Neural progenitor cell (in vitro differentiated cells): ENCODE results near the gene TMEM40. TPM values are rescaled to one million over a fixed set of nuclear protein-coding genes. Genes with fewer than 3 reads are reported as not detected.
A peak's percentile ranks its signal among the peaks of the same experiment; 100 is the strongest.

Experiments
- DNase-seq: peaks from one replicate; pipeline ENCODE4 v3.0.0-alpha.2; 2016; ENCODE audit warnings: low spot score
- H2AFZ ChIP-seq: fragments of 200-600 bp; sonication (generic); replicated peaks from 2 replicates; pipeline ENCODE4 v1.6.1; 2016; ENCODE audit warnings: antibody characterized with exemption
- H3F3A ChIP-seq: fragments of 200-600 bp; sonication (generic); 2 replicates; pipeline ENCODE4 v1.6.1; 2016; ENCODE audit warnings: antibody characterized with exemption, low read depth
- H3K27ac ChIP-seq: fragments of 200-600 bp; sonication (generic); 2 replicates; pipeline ENCODE4 v1.5.1; 2016; ENCODE audit warnings: mild to moderate bottlenecking
- H3K27me3 ChIP-seq: fragments of 200-600 bp; sonication (generic); 2 replicates; pipeline ENCODE4 v1.6.1; 2016; ENCODE audit warnings: mild to moderate bottlenecking, moderate library complexity
- H3K36me3 ChIP-seq: fragments of 200-600 bp; sonication (generic); 2 replicates; pipeline ENCODE4 v1.5.1; 2016
- H3K4me1 ChIP-seq: fragments of 200-600 bp; sonication (generic); 2 replicates; pipeline ENCODE4 v1.6.1; 2016; ENCODE audit warnings: mixed run types
- H3K4me2 ChIP-seq: fragments of 200-600 bp; sonication (generic); 2 replicates; pipeline ENCODE4 v1.6.1; 2016
- H3K4me3 ChIP-seq: fragments of 200-600 bp; sonication (generic); 2 replicates; pipeline ENCODE4 v1.5.1; 2016
- H3K79me2 ChIP-seq: fragments of 200-600 bp; sonication (generic); 2 replicates; pipeline ENCODE4 v1.6.1; 2016; ENCODE audit warnings: low read depth
- H3K9ac ChIP-seq: fragments of 200-600 bp; sonication (generic); 2 replicates; pipeline ENCODE4 v1.6.1; 2016
- H3K9me3 ChIP-seq: fragments of 200-600 bp; sonication (generic); 2 replicates; pipeline ENCODE4 v1.5.1; 2016; ENCODE audit warnings: low read depth
- H4K20me1 ChIP-seq: fragments of 200-600 bp; sonication (generic); 2 replicates; pipeline ENCODE4 v1.6.1; 2016; ENCODE audit warnings: low read depth
- H3K27ac Mint-ChIP-seq: 3 replicates; pipeline ENCODE4 v1.8.0; 2021; ENCODE audit warnings: mixed read lengths
- H3K27me3 Mint-ChIP-seq: 2 replicates; pipeline ENCODE4 v1.8.0; 2022; ENCODE audit warnings: low read depth, mild to moderate bottlenecking, inconsistent platforms, moderate library complexity, mixed read lengths; ENCODE audit not compliant: insufficient read depth
- H3K36me3 Mint-ChIP-seq: 3 replicates; pipeline ENCODE4 v1.8.0; 2021; ENCODE audit warnings: mixed read lengths
- H3K4me1 Mint-ChIP-seq: 3 replicates; pipeline ENCODE4 v1.8.0; 2021; ENCODE audit warnings: mixed read lengths
- H3K4me3 Mint-ChIP-seq: 3 replicates; pipeline ENCODE4 v1.8.0; 2021; ENCODE audit warnings: mild to moderate bottlenecking, moderate library complexity, mixed read lengths
- H3K9me3 Mint-ChIP-seq: 3 replicates; pipeline ENCODE4 v1.8.0; 2020; ENCODE audit warnings: mixed read lengths
- CTCF ChIP-seq: fragments of 200-600 bp; sonication (generic); IDR thresholded peaks from 2 replicates; pipeline ENCODE4 v1.5.1; 2017; ENCODE audit warnings: antibody characterized with exemption, mild to moderate bottlenecking
- EZH2 ChIP-seq: fragments of 200-600 bp; sonication (generic); IDR thresholded peaks from 2 replicates; pipeline ENCODE4 v1.6.1; 2017; ENCODE audit warnings: antibody characterized with exemption, mild to moderate bottlenecking, moderate library complexity
- EZH2phosphoT487 ChIP-seq: fragments of 200-600 bp; sonication (generic); IDR thresholded peaks from 2 replicates; pipeline ENCODE4 v1.6.1; 2017; ENCODE audit warnings: antibody characterized with exemption
- total RNA-seq: library from RNA; depleted of rRNA; stranded (reverse); fragments of >200 nt; gene quantifications from 2 replicates; pipeline ENCODE4 v1.2.3, GENCODE V29; 2015; ENCODE audit warnings: low replicate concordance

TMEM40 gene
- total RNA-seq: not detected in 2 replicates

GRCh38 chr3:12759097-12759679 is at the start of gene TMEM40:
TMEM40 (minus strand) TSS chr3:12759259; CDS start chr3:12749832, 9,427 bp downstream.
- peak within 1 kb of the TSS; percentile 34 for H3K4me3 Mint-ChIP-seq
- no peaks in the 10 kb centered on the region for H3F3A ChIP-seq
- TF ChIP-seq EZH2: no peak
- TF ChIP-seq CTCF: no peak
- TF ChIP-seq EZH2phosphoT487: no peak
- H3K4me1 ChIP-seq: peaks cover 4% of the 10 kb centered on the region
- H3K27ac Mint-ChIP-seq: peak within 1 kb of the TSS; percentile 87
- H3K79me2 ChIP-seq: no peaks in the 10 kb centered on the region
- no peak for DNase-seq
- H3K4me3 ChIP-seq: no peak within 1 kb of the TSS
- peak within 1 kb of the TSS; percentile 82 for H2AFZ ChIP-seq
- H3K4me1 Mint-ChIP-seq: peaks cover 15% of the 10 kb centered on the region
- no peaks in the 10 kb centered on the region for H3K9me3 ChIP-seq
- no peaks in the 10 kb centered on the region for H4K20me1 ChIP-seq
- no peaks in the 10 kb centered on the region for H3K36me3 Mint-ChIP-seq
- peaks cover 5% of the 10 kb centered on the region for H3K27me3 Mint-ChIP-seq
- no peak within 1 kb of the TSS for H3K9ac ChIP-seq
- no peak within 1 kb of the TSS for H3K4me2 ChIP-seq
- H3K9me3 Mint-ChIP-seq: no peaks in the 10 kb centered on the region
- H3K27me3 ChIP-seq: no peaks in the 10 kb centered on the region
- H3K27ac ChIP-seq: no peak within 1 kb of the TSS
- no peaks in the 10 kb centered on the region for H3K36me3 ChIP-seq

GRCh38 chr3:12808587-12808986 is 49.5 kb upstream of the TMEM40 start:
- H3K4me3 ChIP-seq: no peak overlapping the region
- Mint-ChIP-seq H3K27ac (peak overlapping the region; percentile 30), H3K9me3 (no peaks in the 10 kb centered on the region), H3K4me1 (peaks cover 9% of the 10 kb centered on the region), H3K27me3 (peaks cover 2% of the 10 kb centered on the region), H3K4me3 (peak overlapping the region; percentile 71), H3K36me3 (peaks cover 5% of the 10 kb centered on the region)
- H3K79me2 ChIP-seq: no peaks in the 10 kb centered on the region
- no peak overlapping the region for H3K9ac ChIP-seq
- peaks cover 8% of the 10 kb centered on the region for H3F3A ChIP-seq
- H3K4me2 ChIP-seq: no peak overlapping the region
- no peak overlapping the region for H2AFZ ChIP-seq
- no peak for DNase-seq
- H3K36me3 ChIP-seq: no peaks in the 10 kb centered on the region
- TF ChIP-seq EZH2phosphoT487 (no peak), EZH2 (no peak), CTCF (no peak)
- no peaks in the 10 kb centered on the region for H3K9me3 ChIP-seq
- no peak overlapping the region for H3K27ac ChIP-seq
- H3K27me3 ChIP-seq: no peaks in the 10 kb centered on the region
- no peaks in the 10 kb centered on the region for H4K20me1 ChIP-seq
- peaks cover 8% of the 10 kb centered on the region for H3K4me1 ChIP-seq

- no peaks in the 10 kb centered on the region for H3K9me3 Mint-ChIP-seq
- no peaks in the 10 kb centered on the region for H3K27me3 ChIP-seq
Measured at GRCh38 chr3:12807601-12808359, 48.7 kb upstream of the TMEM40 start.

More at GRCh38 chr3:12807601-12808359, 48.7 kb upstream of the TMEM40 start:
- TF ChIP-seq CTCF (no peak), EZH2phosphoT487 (no peak), EZH2 (no peak)
- Histone ChIP-seq H3K4me3 (no peak overlapping the region), H3F3A (peaks cover 8% of the 10 kb centered on the region), H3K9me3 (no peaks in the 10 kb centered on the region), H3K27ac (no peak overlapping the region), H3K9ac (no peak overlapping the region), H3K36me3 (no peaks in the 10 kb centered on the region), H3K79me2 (no peaks in the 10 kb centered on the region), H2AFZ (no peak overlapping the region), H3K4me1 (peaks cover 8% of the 10 kb centered on the region), H4K20me1 (no peaks in the 10 kb centered on the region), H3K4me2 (no peak overlapping the region)
- peaks cover 2% of the 10 kb centered on the region for H3K27me3 Mint-ChIP-seq
- no peak overlapping the region for H3K27ac Mint-ChIP-seq
- no peak for DNase-seq
- peaks cover 9% of the 10 kb centered on the region for H3K4me1 Mint-ChIP-seq
- H3K36me3 Mint-ChIP-seq: peaks cover 5% of the 10 kb centered on the region
- no peak overlapping the region for H3K4me3 Mint-ChIP-seq
